Endothelial cell of umbilical vein (primary cell): ENCODE data around the gene TGFBI.

Source experiments
- CTCF ChIP-seq, 2 donors: IDR thresholded peaks; 1 replicate in 1 of 2; 2 replicates in 1 of 2; pipeline ENCODE4 v1.5.1; 2011; ENCODE audit warnings: low read length in 2 of 2, mild to moderate bottlenecking in 2 of 2, moderate library complexity in 2 of 2, control low read depth in 1 of 2, inconsistent platforms in 1 of 2, low read depth in 1 of 2; ENCODE audit not compliant: insufficient read depth in 1 of 2; ENCODE audit errors: extremely low read depth in 1 of 2
- GATA2 ChIP-seq: IDR thresholded peaks from 2 replicates; pipeline ENCODE4 v1.7.0; 2011; ENCODE audit warnings: low read depth, mild to moderate bottlenecking, moderate library complexity, mixed read lengths, low read length; ENCODE audit not compliant: insufficient read length, insufficient read depth
- POLR2A ChIP-seq: IDR thresholded peaks from 2 replicates; pipeline ENCODE4 v1.6.1; 2012; ENCODE audit warnings: low read depth, mild to moderate bottlenecking, control low read depth, low read length
- POLR2AphosphoS5 ChIP-seq: IDR thresholded peaks from 2 replicates; pipeline ENCODE4 v1.6.1; 2012; ENCODE audit warnings: low read depth, mild to moderate bottlenecking, control low read depth, low read length, moderate library complexity; ENCODE audit not compliant: insufficient read depth
- TF ChIP-seq, protein P1 (sequence below): IDR thresholded peaks from 2 replicates; pipeline ENCODE4 v1.6.1; 2011; ENCODE audit not compliant: insufficient read depth, insufficient read length

- TF ChIP-seq POLR2A (no peak), GATA2 (no peak), POLR2AphosphoS5 (no peak), CTCF (IDR thresholded peaks at IDR 0.05; ENCODE audit: extremely low read depth in 1 of 2, insufficient read depth in 1 of 2, low read depth in 1 of 2, low read length in 2 of 2) (no peak)
- TF ChIP-seq, protein P1, sequence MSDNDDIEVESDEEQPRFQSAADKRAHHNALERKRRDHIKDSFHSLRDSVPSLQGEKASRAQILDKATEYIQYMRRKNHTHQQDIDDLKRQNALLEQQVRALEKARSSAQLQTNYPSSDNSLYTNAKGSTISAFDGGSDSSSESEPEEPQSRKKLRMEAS: no peak
Observed at GRCh38 chr5:136006164-136006563, 22.6 kb upstream of the TGFBI start.
